GM19395 (cell line): ENCODE data around the gene STARD5.

ENCODE experiments used
- ATAC-seq: cut with Tn5 transposase; IDR thresholded peaks from one replicate; pipeline ENCODE4 v1.9.1; 2021; ENCODE audit warnings: mild to moderate bottlenecking, moderate library complexity; ENCODE audit not compliant: unreplicated experiment

The STARD5 gene

DNA sequence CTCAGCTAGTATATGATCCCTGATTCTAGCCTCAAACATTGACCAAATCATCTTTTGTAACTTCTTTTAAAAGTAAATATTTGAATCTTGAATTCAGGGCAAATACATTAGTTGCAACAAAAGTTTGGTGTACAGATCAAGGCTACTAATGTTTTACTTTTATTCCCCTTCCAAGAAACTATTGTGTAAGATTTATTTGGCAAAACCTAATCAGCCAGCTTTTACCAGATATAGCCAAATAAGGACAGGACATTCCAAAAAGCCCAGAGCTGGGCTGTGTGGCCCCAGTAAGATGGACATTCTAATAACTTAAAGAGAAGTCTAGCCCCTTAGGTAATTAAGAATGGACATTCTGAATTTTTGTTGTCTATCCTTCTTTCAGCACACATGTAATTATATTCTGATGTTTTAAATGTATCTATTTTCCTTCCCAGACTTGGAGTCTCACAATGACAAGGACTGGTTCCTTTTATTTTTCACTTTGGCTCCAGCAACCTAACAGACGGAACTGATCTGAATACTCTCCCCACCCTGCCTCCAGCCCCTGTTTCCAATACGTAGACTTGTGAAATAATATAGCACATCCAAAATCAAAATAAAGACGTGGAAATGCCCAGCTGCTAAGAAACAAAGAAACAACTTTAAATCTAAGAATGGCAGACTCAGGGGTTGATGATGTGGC lies 48.1 kb downstream of the STARD5 start:
- ATAC-seq, result no peak

DNA sequence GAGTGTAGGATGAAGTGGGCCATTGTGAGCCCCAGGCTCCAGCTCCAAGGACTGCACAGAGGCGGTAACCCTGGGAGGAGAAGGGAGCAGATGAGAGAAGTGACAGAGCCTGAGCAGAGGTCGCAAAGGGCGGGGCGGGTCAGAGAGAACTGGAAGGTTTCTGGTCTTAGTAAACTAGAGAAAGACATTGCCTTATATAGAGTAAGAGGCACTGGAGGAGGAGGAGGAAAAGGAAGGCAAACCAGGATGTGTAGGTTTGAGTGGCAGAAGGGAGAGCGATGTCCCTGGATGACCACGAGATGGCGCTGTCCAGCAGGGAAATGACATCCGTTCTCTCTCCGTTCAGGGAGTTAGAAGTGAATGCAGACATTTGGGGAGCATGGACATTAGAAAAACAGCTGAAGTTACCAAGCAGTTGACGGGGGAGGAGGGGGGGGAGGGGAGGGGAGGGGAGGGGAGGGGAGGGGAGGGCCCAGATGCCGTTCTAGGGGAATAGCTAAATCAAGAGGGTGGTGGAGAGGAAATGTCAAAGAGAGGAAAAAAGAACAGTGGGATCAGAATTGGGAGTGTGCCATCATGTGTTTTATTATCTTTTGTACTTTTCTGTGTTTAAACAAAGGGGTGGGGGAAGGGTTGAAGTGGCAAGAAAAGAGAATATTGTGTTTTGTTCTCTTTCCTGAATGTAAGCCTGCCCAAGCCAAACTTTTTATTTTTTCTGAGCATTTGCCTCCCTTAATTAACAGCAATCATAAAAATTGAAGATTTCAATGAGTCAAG lies 48.8 kb downstream of the STARD5 start:
- ATAC-seq, result peak; percentile 96

- ATAC-seq, result no peak
Observed at GRCh38 chr15:81274255-81274654, 49.7 kb downstream of the STARD5 start.

DNA sequence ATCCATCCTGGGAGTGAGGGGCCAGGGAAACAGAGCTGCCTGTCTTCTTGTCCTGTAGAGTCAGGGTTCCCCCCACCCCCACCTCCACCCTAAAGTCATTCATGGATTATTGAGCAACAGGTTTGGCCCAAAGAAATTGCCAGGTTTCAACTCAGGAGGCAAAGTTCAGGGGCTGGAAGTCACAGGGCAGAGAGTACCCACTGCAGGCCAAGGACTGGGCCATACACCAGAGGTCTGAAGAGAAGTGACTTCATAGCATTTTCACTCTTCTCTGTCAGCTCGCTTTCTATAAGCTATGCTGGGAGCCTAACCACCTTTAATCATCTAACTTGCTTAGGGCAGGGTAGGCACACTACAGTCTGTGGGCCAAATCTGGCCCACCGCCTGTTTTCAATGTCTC lies 50.1 kb downstream of the STARD5 start:
- no peak for ATAC-seq

- ATAC-seq, result no peak
Observed at GRCh38 chr15:81273200-81273599, 50.7 kb downstream of the STARD5 start.

- ATAC-seq, result no peak
Observed at GRCh38 chr15:81271761-81272644, 51.9 kb downstream of the STARD5 start.

DNA sequence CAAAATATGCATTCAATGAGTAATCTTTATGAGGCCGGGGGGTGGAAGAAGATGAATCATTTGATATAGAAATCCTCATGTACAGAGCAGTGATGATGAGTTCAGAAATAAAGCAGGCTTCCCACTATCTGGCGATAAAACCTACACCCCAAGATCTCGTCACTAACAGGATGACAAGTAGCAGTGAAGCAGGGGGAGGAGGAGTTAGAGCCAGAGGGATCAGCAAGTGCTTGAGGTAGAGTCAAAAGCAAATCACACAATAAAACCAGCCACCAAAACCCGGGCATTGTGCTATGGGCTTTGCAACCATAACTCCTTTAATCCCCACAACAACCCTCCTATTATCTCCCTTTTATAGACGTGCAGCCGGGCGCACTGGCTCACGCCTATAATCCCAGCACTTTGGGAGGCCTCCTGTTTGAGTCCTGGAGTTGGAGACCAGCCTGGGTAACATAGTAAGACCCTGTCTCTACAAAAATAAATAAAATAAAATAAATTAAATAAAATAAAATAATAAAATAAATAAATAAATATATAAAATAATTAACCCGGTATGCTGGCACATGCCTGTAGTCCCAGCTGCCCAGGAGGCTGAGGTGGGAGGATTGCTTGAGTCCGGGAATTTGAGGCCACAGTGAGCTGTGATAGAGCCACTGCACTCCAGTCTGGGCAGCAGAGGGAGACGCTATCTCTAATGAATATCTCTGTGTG lies 53.0 kb downstream of the STARD5 start:
- no peak for ATAC-seq

- no peak for ATAC-seq
Observed at GRCh38 chr15:81270188-81270587, 53.8 kb downstream of the STARD5 start.

GRCh38 chr15:81268881-81269601 lies 54.9 kb downstream of the STARD5 start:
- no peak for ATAC-seq

DNA sequence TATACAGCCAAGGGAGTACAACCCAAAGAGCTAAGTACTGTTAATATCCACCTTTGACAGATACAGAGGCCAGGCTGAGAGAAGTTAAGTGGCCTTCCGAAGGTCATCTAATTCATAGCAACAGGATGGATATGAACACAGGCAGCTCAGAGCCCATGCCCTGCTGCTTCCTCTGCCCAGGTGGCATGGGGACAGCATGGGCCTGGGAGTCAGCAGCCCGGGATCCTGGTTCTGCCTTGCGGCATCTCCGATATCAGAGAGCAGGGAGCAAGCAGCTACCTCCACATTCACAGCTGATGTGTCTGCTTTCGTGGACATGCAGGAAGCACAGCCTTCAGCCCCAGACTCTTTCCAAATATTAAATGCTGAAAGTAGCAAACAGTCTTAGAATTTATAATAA lies 55.6 kb downstream of the STARD5 start:
- no peak for ATAC-seq

DNA sequence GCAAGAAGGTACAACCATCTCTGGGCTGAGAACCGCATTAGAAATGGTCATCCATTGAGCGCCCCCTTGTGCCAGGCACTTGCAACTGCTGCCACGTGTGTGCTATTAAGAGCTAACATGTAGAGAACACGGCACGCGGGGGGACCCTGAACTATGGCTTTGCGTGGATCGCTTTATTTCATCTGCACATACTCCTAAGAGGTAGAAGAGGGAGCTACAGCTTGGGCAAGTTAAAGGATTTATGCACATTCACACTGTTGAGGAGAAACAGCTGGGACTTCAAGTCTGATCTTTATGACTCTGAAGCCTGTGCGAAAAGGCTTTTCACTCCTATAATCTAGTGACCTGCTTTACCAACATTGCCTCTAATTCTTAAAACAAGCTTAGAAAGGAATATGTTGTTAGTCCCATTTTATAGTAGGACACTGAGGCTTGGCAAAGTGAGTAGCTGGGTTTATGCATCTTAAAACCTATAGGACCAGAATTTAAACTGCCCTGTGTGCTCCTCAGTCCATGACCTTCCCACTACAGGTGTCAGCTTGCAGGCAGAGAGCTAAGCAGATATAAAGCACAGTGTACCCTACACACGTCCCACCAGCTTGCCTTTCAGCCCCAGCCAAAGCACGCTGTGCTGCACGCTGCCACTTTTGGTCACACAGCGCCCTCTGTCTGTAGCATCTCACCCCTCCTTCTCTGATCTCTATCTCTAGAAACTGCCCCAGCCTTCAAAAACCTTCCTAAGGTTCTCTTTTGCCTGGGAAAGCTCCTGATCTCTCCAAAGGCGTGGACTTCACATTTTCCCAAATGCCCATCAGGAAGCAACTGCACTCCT lies 57.8 kb downstream of the STARD5 start:
- ATAC-seq, result peak; percentile 89

- peak; percentile 41 for ATAC-seq
Observed at GRCh38 chr15:81265256-81265943, 58.5 kb downstream of the STARD5 start.

- no peak for ATAC-seq
Observed at GRCh38 chr15:81264072-81264857, 59.7 kb downstream of the STARD5 start.

GRCh38 chr15:81263477-81263876 lies 60.5 kb downstream of the STARD5 start:
- ATAC-seq, result no peak

- no peak for ATAC-seq
Observed at GRCh38 chr15:81261172-81261811, 62.6 kb downstream of the STARD5 start.

DNA sequence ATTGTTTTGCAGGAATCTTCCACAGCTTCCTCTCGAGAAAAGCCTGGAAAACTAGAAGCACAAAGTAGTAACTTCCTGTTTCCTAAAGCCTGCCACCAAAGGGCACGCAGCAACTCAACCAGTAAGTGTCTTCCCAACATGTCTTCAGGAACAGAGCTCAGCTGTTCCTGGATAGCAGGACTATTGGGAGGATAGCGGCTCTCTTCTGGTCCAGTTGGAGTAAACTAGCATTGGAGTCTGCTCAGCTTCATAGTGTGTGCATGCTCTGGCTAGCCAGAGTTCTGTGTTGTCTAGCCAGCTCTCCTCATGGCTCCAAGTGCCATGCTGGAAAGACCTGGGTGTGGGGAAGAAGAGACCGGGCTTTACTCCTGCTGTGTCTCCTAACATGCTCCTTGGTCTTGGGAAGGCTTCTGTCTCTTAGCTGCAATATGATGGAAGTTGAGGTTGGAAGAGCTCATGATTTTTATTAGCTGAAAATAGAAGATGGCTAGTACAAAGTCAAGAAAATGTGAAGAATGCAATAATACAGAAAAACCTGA lies 64.1 kb downstream of the STARD5 start:
- no peak for ATAC-seq
